SK-N-SH (cell line): ENCODE results near the gene PPP2R5C.

Experiments used
- EP300 ChIP-seq, 2 experiments: IDR thresholded peaks; 2 replicates each; pipeline versions ENCODE4 v1.4.0 to v1.6.1; 2012; ENCODE audit warnings: borderline replicate concordance in 1 of 2, low read depth in 1 of 2, low read length in 1 of 2
- EZH2phosphoT487 ChIP-seq: fragments of 200-600 bp; sonication (generic); IDR thresholded peaks from 2 replicates; pipeline ENCODE4 v1.6.1; 2017; ENCODE audit warnings: low read depth, mixed run types, mild to moderate bottlenecking, antibody characterized with exemption, moderate library complexity, borderline replicate concordance
- JUND ChIP-seq: IDR thresholded peaks from 2 replicates; pipeline ENCODE4 v1.4.0; 2012
- MXI1 ChIP-seq: IDR thresholded peaks from 2 replicates; pipeline ENCODE4 v1.6.1; 2012; ENCODE audit warnings: mild to moderate bottlenecking, low read depth, low read length, improper control_type of control experiment
- NRF1 ChIP-seq: IDR thresholded peaks from 2 replicates; pipeline ENCODE4 v1.6.1; 2012; ENCODE audit warnings: low read depth, mild to moderate bottlenecking, low read length
- POLR2AphosphoS5 ChIP-seq: IDR thresholded peaks from 2 replicates; pipeline ENCODE4 v1.6.1; 2012; ENCODE audit warnings: low read depth, low read length
- RAD21 ChIP-seq: IDR thresholded peaks from 2 replicates; pipeline ENCODE4 v1.6.1; 2012; ENCODE audit warnings: mild to moderate bottlenecking, low read length
- TAF1 ChIP-seq: IDR thresholded peaks from 2 replicates; pipeline ENCODE4 v1.6.1; 2012; ENCODE audit warnings: low read depth, mild to moderate bottlenecking, low read length, moderate library complexity, borderline replicate concordance
- TF ChIP-seq, protein P1 (sequence below): fragments of 200-600 bp; sonication (generic); IDR thresholded peaks from 2 replicates; pipeline ENCODE4 v1.6.1; 2017; ENCODE audit warnings: antibody characterized with exemption, mild to moderate bottlenecking, moderate library complexity
- TF ChIP-seq, protein P2 (sequence below): IDR thresholded peaks from 2 replicates; pipeline ENCODE4 v1.6.1; 2012; ENCODE audit warnings: mild to moderate bottlenecking, low read depth, low read length, moderate library complexity
- TF ChIP-seq, protein P3 (sequence below): fragments of 150-350 bp; IDR thresholded peaks from 2 replicates; pipeline ENCODE4 v1.6.1; 2017; ENCODE audit warnings: antibody characterized with exemption, low read length, low read depth, borderline replicate concordance

DNA sequence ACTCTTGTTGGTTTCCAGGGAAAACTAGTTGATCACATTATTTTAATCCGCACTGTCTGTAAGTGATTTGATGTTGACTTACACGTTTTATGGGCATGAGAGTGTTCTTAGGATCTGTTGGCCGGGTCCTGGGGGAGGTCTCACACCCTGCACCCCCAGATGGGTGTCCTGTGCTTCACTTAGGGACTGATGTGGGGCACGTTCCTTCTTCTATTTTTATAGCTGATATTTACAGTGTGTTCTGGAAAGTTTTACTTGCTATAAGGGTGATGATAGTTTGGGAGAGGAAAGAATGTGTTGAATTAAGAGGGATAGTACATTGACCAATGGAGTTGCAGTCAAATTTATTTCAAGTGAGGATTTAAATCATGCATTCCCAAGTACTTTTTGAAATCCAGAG is 106.3 kb downstream of the PPP2R5C start:
- TF ChIP-seq, protein P1, sequence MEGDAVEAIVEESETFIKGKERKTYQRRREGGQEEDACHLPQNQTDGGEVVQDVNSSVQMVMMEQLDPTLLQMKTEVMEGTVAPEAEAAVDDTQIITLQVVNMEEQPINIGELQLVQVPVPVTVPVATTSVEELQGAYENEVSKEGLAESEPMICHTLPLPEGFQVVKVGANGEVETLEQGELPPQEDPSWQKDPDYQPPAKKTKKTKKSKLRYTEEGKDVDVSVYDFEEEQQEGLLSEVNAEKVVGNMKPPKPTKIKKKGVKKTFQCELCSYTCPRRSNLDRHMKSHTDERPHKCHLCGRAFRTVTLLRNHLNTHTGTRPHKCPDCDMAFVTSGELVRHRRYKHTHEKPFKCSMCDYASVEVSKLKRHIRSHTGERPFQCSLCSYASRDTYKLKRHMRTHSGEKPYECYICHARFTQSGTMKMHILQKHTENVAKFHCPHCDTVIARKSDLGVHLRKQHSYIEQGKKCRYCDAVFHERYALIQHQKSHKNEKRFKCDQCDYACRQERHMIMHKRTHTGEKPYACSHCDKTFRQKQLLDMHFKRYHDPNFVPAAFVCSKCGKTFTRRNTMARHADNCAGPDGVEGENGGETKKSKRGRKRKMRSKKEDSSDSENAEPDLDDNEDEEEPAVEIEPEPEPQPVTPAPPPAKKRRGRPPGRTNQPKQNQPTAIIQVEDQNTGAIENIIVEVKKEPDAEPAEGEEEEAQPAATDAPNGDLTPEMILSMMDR, result no peak
- TF ChIP-seq JUND (no peak), RAD21 (no peak), TAF1 (no peak), NRF1 (no peak), EP300 (IDR thresholded peaks at IDR 0.05; ENCODE audit: borderline replicate concordance in 1 of 2, low read depth in 1 of 2, low read length in 1 of 2) (no peak), MXI1 (no peak), POLR2AphosphoS5 (no peak), EZH2phosphoT487 (no peak)
- TF ChIP-seq, protein P2, sequence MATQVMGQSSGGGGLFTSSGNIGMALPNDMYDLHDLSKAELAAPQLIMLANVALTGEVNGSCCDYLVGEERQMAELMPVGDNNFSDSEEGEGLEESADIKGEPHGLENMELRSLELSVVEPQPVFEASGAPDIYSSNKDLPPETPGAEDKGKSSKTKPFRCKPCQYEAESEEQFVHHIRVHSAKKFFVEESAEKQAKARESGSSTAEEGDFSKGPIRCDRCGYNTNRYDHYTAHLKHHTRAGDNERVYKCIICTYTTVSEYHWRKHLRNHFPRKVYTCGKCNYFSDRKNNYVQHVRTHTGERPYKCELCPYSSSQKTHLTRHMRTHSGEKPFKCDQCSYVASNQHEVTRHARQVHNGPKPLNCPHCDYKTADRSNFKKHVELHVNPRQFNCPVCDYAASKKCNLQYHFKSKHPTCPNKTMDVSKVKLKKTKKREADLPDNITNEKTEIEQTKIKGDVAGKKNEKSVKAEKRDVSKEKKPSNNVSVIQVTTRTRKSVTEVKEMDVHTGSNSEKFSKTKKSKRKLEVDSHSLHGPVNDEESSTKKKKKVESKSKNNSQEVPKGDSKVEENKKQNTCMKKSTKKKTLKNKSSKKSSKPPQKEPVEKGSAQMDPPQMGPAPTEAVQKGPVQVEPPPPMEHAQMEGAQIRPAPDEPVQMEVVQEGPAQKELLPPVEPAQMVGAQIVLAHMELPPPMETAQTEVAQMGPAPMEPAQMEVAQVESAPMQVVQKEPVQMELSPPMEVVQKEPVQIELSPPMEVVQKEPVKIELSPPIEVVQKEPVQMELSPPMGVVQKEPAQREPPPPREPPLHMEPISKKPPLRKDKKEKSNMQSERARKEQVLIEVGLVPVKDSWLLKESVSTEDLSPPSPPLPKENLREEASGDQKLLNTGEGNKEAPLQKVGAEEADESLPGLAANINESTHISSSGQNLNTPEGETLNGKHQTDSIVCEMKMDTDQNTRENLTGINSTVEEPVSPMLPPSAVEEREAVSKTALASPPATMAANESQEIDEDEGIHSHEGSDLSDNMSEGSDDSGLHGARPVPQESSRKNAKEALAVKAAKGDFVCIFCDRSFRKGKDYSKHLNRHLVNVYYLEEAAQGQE, result no peak
- TF ChIP-seq, protein P3, sequence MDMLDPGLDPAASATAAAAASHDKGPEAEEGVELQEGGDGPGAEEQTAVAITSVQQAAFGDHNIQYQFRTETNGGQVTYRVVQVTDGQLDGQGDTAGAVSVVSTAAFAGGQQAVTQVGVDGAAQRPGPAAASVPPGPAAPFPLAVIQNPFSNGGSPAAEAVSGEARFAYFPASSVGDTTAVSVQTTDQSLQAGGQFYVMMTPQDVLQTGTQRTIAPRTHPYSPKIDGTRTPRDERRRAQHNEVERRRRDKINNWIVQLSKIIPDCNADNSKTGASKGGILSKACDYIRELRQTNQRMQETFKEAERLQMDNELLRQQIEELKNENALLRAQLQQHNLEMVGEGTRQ, result no peak
